Raji (cell line): ENCODE measurements around the gene ZWINT.

Experiments
- POLR2A ChIP-seq: IDR thresholded peaks from 2 replicates; pipeline ENCODE4 v1.6.1; 2011; ENCODE audit warnings: low read depth, low read length, control low read depth; ENCODE audit not compliant: insufficient read depth

The ZWINT gene, protein sequence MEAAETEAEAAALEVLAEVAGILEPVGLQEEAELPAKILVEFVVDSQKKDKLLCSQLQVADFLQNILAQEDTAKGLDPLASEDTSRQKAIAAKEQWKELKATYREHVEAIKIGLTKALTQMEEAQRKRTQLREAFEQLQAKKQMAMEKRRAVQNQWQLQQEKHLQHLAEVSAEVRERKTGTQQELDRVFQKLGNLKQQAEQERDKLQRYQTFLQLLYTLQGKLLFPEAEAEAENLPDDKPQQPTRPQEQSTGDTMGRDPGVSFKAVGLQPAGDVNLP

DNA sequence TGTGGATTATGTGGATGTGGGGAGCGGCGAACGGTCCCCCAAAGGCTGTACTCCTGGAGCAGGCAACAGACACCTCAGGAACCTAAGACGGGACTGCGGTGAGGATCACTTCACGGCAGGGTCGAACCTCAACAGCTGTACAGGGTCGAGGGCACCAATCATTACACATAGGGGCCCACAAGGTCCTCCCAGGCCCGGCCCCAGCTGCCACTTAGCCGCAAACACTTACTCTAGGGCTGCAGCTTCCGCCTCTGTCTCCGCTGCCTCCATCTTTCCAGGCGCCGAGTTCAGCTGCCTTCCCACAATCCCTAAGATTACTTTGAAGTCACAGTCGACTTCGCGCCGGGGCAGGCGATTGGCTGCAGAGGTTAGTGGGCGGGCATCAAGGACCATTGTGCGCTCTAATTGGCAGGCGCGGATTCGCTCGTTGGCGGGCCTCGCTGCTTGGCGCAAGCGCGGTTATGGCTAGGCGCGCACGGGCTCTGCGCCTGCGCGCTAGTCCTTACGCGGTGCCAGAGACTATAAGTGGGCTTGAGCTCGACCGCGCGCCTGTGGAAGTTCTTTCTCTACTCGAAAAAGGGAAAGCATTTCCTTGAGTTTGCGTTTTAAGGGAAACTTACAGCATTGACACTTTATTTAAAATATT lies at the start of gene ZWINT:
Gene ZWINT (minus strand): TSS at position 293 of the 646 bp plus-strand sequence. CDS start 23 bp downstream, at position 270.
- peak; percentile 86 for TF ChIP-seq POLR2A

DNA sequence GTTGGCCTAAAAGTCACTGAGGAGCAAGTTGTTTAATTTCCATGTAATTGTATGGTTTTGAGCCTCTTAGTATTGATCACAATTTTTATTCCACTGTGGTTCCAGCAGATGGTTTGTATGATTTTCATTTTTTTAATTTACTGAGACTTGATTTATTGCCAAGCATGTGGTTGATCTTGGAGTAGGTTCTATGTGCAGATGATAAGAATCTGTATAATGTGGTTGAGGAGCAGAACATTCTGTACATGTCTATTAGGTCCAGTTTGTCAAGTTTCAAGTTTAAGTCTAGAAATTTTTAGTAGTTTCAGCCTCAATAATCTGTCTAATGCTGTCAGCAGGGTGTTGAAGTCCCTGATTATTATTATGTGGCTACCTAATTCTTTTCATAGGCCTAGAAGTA lies 22.7 kb upstream of the ZWINT start:
- no peak for TF ChIP-seq POLR2A

DNA sequence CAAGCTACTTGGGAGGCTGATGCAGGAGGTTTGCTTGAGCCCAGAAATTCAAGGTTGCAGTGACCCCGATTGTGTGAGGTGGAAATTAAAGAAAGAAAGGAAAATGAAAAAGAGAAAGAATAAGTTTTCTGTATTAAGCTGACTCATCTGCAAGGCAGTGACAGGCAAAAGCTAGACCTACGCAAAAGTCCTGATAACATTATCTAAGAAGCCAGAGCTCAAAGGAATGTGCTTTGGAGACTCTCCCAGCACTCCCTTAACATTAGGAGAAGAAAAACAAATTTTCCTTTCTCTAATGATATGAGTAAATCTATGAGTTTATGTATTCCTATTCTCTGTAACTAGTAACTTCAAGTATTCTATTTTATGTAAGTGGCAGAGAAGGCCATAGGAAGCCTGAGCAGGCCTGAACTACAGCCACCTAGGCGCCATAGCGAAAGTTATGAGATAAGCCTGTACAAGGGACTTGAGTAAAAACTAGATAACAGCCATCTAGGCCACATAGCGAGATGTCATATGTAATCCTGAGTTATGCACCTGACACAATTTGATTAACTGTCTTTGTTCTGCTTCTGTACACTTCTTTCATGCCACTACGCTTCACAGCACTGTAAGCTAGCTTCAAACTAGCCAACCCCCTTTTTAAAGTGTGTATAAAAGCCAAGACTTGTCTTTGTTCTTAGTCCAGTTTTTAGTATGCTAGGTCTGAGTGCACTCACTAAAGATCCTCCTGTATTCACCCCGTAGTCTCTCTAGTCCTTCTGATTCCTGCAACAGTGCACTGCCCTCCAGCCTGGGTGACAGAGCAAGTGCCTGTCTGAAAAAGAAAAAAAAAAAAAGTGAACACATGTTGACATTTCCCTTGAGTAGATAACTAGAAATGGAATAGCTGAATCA lies 9.4 kb upstream of the ZWINT start:
- no peak for TF ChIP-seq POLR2A

DNA sequence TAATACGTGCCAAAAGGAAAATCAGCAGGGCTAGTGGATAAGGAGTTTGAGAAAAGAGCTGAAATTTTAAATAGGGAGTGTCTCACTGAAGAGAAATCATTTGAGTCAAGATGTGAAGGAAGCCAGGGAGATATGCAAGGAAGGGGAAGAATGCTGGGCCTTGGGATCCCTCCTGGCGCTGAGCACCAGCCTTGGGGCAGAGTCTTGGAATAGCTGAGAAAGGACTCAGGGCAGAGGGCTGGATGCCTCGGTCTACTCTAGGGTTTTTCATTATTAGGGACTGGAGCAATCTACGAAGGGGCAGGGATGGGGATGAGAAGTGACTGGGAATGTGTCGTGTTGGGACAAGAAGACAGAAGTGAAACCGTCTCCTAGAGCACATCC lies 484 bp downstream of the ZWINT start:
- TF ChIP-seq POLR2A = no peak

DNA sequence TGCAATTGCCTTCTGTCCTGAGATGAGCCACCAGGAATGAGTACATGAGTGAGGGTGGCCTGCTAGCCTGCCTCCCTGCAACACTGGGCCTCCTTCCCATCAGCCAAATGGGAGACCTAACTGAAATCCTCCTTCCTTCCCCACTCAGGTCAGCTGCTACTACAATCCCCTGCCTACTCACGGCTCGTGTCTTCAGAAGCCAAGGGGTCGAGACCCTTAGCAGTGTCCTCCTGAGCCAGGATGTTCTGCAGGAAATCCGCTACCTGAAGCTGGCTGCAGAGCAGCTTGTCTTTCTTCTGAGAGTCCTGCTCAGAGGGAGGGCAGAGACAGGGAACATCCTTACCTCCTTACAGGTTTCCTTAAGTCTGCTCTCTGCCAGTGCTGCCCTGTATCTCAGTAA lies 1.2 kb downstream of the ZWINT start:
- TF ChIP-seq POLR2A = no peak

DNA sequence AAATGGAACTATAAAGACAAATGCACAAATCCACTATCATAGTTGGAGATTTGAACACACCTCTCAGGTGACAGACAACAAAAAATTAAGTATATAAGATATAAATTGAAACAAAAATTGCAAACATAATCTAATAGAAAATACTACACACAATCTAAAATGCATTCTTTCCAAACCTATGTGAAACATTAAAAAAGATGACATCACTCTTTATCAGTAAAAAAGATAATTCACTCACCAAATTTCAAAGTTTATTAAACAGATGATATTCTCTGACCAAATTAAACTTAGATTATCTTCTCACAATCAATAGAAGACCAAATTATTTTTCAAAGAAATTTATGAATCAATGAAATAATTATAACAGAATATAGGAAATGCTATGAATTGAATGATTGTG lies 4.0 kb downstream of the ZWINT start:
- TF ChIP-seq POLR2A = no peak

DNA sequence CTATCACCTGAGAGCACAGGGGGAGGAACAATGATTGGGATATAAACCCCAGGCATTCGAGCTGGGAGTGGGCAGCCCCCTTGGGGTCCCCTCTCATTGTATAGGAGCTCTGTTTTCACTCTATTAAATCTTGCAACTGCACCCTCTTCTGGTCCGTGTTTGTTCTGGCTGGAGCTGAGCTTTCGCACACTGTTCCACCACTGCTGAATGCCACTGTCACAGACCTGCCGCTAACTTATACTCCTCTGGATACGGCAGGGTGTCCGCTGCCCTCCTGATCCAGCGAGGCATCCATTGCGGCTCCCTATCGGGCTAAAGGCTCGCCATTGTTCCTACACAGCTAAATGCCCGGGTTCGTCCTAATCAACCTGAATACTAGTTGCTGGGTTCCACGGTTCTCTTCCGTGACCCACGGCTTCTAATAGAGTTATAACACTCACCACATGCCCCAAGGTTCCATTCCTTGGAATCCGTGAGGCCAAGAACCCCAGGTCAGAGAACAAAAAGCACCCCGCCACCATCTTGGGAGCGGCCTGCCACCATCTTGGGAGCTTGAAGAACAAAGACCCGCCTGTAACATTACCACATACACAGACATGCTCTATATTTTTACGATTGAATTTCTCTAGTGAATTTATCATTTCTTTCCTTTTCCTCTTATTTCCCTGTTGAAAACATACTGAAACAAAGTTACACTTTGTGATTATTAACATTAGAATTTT lies 9.0 kb downstream of the ZWINT start:
- TF ChIP-seq POLR2A = no peak

DNA sequence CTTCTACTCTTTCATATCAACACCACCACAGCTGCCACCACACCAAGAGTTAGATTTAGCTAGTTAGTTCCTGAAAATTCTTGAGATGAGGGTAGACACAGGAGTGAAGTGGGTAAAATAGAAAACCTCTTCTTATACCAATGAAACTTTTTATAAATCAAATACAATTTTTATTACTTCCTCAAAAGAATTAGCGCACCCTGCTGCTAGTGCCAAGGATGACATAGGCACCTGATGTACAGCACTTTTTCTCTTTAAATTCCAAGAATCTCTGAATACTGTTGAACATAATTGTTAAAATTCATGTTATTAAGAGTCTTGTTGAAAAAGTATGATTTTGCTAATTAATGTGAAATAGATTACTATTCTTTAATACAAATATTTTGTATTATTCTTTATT lies 11.4 kb downstream of the ZWINT start:
- no peak for TF ChIP-seq POLR2A

DNA sequence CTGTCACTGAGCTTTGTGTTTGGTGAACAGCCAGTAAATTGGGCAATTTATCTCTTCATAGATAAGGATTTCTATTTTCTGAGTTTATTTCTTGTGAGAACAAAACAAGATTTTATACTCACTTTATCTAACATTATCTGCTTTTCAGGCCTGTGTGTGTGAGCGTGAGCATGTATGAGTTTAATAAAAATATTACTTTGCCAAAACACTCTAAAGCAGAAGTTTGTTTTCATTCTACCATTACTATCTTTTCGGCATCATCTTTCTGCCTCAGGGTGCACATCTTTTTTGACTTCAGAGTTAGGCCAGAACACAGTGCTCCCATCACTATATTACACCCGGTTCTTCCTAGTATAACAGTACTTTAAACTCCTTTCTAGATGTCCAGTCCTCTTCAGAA lies 13.0 kb downstream of the ZWINT start:
- TF ChIP-seq POLR2A = no peak

DNA sequence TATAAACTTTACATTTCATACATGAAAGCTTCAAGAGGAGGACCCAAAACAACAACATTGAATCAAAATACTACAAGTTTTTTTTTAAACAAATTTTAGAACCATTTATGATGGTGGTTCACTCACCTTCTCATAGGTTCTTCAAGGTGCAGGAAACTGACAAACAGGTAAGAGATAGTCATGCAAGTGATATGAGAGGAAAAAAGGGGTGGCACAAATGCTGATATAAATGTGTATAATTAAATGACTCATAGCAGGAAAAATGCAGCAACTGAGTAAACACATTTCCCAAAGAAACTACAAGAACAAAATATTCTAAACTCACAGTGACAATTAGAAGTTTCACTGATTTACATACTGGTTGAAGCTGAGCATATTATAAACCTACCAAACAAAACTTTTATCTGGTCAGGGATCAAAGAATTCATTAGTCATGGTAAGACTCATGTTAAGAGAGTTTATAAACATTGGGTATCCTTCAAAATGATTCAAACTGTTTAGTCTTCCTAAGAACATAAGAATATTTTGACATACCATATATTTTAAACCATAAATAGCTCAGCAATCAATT lies 14.1 kb downstream of the ZWINT start:
- no peak for TF ChIP-seq POLR2A

DNA sequence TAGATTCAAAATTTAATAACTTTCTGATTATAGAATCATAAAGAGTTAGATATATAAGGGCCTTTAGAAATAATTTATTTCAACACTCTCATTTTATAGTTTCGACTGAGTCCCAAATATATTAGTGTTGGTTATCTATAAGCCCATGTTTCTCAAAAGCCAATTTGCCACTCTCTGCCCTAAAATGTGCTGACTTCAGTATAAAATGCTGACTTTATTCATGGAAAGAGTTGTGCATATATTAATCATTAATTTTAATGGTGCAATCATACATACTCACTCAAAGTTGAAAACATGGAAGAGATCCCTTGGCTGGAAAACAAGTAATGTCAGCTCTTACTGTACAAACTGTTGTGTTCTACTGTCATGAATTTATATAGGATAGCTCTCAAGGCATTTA lies 19.4 kb downstream of the ZWINT start:
- TF ChIP-seq POLR2A = no peak

DNA sequence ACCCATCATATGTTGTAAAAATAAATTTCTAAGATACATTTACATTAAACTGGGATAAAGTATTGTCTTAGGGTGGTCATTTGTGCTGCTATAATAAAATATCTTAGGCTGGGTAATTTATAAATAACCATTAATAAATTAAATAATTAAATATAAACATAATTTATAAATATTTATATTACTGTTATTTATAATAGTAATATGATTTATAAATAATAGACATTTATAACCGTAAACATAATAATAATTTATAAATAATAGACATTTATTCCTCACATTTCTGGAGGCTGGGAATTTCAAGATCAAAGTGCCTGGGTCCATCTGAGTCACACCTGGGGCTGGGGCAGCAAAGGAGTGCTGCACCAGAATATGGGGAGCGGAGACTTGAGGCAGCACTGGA lies 31.1 kb downstream of the ZWINT start:
- no peak for TF ChIP-seq POLR2A

DNA sequence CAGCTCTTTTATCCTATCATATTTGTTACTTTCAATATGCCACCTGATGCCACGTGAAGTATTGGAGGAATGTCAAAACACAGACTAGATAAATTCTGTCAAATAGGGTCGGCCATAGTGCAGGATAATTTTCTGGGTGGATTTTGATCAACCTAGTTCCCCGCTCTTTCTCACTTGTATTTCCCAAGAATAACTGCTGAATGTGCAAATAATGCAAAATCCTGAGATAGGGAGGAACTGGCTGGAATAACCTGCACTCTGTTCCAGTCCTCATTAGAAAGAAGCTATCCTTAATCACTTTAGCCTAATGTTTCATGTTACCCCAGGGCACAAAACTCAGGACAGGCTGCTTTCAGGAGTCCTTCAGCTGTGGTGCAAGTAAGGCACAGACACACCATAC lies 33.9 kb downstream of the ZWINT start:
- no peak for TF ChIP-seq POLR2A

DNA sequence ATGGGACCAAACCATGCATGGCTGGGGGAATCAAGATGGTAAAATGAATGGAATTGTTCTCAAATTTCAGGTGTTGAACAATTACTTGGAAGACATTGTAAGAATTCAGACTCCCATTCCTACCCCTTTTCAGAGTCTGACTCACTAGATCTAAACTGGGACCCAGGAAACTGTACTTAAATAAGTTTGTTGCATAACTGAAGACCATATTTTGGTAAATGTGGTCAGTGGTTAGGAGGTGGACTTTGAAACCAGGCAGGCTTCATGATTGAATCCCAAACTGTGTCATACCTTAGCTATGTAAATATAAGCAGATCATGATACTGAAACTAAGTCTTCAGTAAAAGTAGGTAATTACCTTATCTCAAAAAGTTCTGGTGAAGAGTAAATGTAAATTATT lies 41.7 kb downstream of the ZWINT start:
- TF ChIP-seq POLR2A = no peak

DNA sequence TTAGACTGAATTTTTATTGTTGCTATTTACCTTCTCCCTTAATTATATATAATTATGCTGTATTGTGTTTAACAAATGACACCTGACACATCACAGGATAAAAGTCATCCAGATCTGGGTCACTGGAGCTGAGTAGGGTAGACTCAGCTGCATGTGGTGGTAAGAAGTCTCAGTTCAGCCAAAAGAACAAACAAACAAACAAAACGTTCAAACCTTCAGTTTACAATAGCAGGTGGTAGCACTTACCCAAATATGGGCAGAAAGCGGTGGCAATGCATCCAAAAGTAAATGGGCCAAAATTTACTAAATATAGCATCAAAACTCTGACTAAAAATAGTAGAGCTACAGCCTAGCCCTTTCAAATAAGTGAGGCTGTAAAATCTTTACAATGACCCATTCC lies 42.2 kb downstream of the ZWINT start:
- no peak for TF ChIP-seq POLR2A
